Activated T-cell treated with anti-CD3 and anti-CD28 coated beads, Interleukin-2, amount 50 U/mL, for 48 hours (primary cell): ENCODE data around the gene WDR36.

Experiments
- DNase-seq, 2 experiments: peaks; one replicate each; pipeline ENCODE4 v3.0.0-alpha.2; 2020

WDR36 gene

GRCh38 chr5:111106320-111106948 is 14.3 kb downstream of the WDR36 start:
- no peak for DNase-seq

GRCh38 chr5:111107371-111107770 is 15.2 kb downstream of the WDR36 start:
- no peak for DNase-seq

DNA sequence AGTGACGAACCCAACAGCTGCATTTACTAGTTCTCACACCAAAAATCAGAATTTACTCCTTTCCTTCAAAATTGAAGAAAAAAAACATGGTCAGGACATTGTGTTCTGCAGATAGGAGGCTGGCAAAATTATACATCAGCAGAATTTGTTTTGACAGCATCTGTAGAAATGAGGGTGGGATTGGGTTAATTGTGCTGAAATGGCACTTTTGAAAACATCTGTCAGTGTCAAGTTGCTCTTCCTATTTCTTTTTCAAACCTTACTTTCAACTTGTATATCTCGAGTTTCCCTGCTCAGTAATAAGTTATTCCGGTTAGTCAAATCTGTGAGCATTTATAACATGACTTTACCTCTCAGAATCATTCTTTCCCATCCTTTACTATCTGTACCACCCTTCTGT is 19.8 kb downstream of the WDR36 start:
- no peak for DNase-seq

GRCh38 chr5:111113678-111114077 is 21.5 kb downstream of the WDR36 start:
- no peak for DNase-seq

GRCh38 chr5:111115229-111115628 is 23.1 kb downstream of the WDR36 start:
- no peak for DNase-seq

- no peak for DNase-seq
Observed at GRCh38 chr5:111116550-111116949, 24.4 kb downstream of the WDR36 start.

DNA sequence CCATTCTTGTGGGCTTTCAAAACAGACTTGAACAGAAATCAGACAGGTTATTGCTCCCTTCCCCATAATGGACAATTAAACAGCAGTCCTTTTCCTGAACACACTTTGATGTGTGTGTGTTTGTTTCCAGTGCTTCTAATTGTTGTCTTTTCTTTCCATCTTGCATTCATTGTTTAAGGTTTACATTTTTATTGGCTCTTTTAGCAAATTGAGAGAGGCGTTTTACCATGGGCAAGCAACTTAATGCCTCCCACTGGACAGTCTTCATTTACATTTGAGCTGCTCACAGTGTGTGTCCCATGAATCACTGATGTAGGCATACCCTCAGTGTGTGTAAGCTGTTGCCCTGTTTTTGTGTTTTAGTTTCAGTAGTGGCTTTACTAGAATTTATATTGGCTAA is 25.0 kb downstream of the WDR36 start:
- no peak for DNase-seq

DNA sequence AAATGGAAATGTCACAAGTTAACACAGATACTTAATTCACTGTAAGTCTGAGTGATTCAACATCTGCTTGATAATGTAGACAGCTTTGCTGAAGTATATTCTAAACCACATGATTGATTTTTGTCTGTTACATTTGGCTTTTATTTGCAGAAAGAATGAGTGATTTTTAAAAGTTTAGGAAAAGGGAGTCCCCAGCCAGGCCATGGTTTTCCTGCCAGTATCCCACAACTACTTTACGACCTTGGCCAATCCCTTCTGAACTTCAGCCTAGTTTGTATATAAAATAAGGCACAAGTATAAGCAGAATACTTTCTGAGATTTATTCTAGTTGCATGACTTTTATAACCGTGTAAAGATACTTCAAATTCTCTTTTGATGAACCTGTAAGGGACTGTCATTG is 27.1 kb downstream of the WDR36 start:
- DNase-seq, result no peak

DNA sequence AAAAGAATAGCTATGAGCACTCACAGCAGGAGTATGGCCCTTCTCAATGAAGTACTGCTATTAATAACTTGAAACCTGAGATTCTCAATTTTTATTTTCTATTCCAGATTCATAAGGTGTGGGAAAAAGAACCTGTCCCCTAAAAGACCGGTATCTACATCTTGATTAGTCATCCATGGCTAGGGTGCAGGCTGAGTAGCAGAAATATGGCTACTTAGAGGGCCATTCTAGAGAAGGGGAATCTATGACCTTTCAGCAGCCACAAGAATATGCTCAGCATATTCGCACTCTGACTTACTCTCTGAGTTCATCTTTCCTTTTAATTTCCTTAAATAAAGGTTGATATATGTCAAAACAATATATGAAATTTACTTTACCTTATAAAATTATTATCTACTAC is 27.7 kb downstream of the WDR36 start:
- DNase-seq, result no peak

DNA sequence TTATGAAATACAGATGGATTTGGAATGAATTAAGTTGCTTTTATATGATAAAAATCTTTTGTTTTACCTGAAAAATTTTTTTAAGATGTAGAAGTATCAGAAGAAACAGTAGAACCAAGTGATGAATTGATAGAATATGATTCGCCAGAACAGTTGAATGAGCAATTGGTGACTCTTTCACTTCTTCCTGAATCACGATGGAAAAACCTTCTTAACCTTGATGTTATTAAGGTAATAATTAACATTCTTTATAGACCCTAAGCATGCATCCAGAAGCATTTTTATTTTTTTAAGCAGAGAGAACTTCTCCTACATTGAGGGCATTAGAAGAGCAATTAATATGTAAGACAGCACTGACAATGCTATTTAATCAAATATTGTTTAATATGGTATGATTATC is 28.8 kb downstream of the WDR36 start:
- no peak for DNase-seq

DNA sequence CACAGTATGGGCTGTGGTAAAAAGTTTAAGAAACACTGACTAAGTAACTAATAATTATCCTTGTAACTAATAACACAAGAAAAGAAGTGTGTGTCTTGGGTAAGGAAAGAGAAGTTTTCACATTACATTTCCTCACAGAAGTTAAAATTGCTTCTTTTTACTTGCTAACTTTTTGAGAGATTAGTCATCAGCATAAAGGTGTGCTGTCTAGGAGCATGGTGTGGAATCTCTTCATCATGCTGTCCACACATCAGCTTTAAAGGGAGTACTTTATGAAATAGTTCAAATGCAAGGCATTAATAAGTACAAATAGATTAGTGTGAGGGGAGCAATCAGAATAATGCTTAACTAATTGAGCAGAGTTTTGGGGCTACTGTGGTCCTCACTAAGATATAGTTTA is 29.8 kb downstream of the WDR36 start:
- DNase-seq, result no peak

GRCh38 chr5:111122398-111122797 is 30.2 kb downstream of the WDR36 start:
- DNase-seq, result no peak

GRCh38 chr5:111124793-111125192 is 32.6 kb downstream of the WDR36 start:
- DNase-seq, result no peak

DNA sequence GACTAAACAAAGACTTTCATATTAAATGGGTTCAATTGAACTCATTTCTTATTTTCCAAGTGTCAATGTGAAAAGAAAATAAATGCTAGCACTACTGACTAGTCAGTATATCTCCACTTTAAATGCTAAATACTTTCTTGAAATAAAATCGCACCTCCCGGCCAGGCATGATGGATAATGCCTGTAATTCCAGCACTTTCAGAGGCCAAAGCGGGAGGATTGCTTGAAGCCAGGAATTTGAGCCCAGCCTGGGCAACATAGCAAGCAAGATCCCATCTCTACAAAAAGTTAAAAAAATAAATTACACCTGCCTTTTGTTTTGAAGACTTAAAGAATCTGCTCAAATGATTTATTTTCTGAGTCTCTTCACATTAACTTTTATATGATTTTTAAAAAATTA is 34.7 kb downstream of the WDR36 start:
- no peak for DNase-seq

GRCh38 chr5:111127453-111128195 is 35.5 kb downstream of the WDR36 start:
- no peak for DNase-seq

GRCh38 chr5:111129938-111130337 is 37.8 kb downstream of the WDR36 start:
- no peak for DNase-seq

- no peak for DNase-seq
Observed at GRCh38 chr5:111131356-111131755, 39.2 kb downstream of the WDR36 start.

DNA sequence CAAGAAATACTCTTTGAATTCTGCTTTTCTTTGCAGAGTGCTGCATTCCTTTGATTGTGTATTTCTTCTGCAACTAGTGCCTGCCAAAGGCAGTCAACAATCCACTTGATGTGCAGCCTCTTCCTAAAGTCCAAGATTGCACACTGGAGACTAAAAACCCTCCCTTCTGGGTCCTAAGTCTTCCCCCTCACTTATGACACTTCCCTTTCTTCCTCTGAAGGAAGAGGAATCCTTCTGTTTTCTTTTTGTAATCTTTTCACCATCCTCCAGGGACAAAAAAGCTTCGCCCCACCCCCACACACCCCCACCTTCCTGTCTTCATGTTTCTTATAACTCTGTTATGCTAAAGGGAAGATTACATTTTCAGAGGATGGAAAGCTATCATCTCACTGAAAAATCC is 39.9 kb downstream of the WDR36 start:
- no peak for DNase-seq

DNA sequence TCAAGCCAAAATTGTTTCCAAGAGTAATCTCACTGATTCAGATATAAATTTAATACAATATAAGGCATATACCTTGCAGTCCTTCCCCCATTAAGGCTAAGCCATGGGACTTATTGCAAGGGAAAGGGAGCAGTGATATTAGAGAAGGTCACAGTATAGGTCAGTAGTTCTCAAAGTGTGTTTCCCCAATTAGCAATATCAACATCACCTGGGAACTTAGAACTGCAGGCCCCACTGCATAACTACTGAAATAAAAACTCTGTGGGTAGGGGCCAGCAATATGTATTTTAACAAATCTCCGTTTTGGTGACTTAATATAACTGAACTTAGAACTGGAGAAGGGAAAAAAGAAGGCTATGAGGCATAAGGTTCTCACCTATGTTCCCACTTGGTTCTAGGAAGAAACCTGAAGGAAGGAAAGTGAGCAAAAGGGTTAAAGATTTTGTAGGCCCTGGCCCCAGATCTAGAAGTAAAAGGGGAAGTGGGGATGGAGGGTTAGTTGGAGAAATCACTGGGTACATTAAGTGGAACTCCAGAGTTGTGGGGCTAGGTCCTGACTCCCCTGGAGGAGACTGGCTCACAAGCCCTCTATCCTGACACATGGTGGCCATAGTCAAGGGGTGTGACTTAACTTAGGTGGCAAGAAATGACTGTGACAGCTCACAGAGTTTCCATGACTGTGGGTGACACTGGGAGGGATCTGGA is 40.7 kb downstream of the WDR36 start:
- DNase-seq, result no peak

DNA sequence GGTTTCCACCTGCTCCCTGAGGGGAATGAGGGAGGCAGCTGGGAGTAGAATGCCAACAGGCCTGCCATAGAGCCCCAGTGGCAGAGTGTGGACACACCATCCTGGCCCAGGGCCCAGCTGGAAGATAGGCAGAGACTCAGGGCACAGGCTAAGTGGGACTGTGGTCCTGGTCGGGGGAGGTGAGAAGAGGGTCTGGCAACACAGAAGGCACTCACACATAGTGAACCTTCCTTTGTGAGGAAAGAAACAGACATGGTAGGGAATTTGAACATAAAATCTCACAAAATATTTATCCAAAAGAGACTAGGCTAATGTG is 41.2 kb downstream of the WDR36 start:
- DNase-seq, result no peak

GRCh38 chr5:111134087-111134486 is 41.9 kb downstream of the WDR36 start:
- DNase-seq, result no peak

- DNase-seq, result no peak
Observed at GRCh38 chr5:111134864-111135263, 42.7 kb downstream of the WDR36 start.

DNA sequence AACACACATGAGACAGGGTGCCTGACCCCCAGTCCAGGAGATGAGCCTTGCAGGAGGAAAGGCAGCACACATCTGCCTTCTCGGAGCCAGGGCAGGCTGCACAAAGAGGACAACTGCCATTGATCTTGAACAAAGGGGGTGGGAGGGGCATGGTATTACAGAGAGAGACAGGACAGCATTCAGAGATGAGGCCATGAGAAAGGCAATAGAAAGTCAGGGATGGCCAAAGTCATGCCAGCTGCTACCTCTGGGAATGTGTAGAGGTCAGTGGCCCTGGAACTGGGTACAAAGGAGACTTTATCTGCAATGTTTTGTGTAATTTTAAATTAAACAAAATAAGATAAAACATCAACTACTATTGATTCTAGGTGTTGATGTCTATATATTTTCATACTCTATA is 43.2 kb downstream of the WDR36 start:
- no peak for DNase-seq

- no peak for DNase-seq
Observed at GRCh38 chr5:111135946-111136345, 43.8 kb downstream of the WDR36 start.

DNA sequence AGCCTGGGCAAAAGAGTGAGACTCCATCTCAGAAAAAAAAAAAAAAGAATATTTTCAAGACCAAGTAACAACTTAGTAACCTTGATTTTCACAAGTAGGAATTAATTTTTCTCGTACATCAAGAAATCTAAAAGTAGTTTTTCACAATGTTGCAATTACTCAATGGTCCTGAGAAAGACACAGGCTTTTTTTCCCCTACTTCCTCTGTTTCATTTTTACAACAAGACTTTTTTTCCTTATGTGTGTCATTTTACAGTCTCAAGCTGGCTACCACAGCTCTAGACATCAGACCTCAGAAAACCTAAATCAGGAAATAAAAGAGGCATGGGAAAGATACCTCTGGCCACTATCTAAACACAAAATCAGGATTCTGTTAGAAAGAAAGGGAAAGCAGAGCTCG is 45.9 kb downstream of the WDR36 start:
- DNase-seq, result no peak
